GM18511 (cell line): ENCODE results near the gene TPPP2.

ENCODE experiments used
- ATAC-seq: cut with Tn5 transposase; IDR thresholded peaks from one replicate; pipeline ENCODE4 v1.9.1; 2021; ENCODE audit warnings: mild to moderate bottlenecking, moderate library complexity; ENCODE audit not compliant: unreplicated experiment

Gene TPPP2

DNA sequence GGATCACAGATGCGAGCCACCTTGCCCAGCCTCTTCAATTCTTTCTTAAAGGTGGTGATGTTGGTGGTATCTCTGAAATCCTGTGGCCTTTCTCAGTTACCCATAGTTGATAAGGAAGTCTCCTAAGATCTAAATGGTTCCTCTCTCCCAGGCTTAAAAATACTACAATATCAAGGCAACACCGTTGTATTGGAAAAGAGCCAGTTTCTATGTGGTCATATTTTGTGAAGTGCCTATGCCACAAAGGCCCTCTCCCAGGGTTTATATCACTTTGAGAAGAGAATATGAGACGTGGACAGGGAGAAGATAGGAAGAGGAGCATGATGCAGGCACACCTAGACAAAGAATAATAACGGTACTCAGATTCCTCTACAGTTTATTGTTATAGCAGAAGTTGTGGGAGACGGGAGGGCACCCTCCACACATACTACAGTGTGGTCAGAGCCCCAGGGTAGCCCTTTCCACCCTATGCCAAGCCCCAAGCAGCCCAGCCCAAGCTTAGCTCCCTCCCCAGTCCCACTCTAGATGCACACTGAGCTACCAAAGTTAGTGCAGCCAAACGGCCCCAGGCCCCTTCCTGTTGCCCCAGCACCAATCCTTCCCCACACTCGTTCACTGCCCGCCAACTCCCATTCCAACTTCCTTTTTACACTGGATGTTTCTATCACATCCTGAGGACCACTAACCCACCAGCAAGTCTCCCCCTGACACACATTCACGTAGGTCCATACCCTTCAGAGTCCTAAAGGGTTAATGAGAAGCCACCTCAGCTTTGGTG lies 13.4 kb upstream of the TPPP2 start:
- ATAC-seq: no peak

DNA sequence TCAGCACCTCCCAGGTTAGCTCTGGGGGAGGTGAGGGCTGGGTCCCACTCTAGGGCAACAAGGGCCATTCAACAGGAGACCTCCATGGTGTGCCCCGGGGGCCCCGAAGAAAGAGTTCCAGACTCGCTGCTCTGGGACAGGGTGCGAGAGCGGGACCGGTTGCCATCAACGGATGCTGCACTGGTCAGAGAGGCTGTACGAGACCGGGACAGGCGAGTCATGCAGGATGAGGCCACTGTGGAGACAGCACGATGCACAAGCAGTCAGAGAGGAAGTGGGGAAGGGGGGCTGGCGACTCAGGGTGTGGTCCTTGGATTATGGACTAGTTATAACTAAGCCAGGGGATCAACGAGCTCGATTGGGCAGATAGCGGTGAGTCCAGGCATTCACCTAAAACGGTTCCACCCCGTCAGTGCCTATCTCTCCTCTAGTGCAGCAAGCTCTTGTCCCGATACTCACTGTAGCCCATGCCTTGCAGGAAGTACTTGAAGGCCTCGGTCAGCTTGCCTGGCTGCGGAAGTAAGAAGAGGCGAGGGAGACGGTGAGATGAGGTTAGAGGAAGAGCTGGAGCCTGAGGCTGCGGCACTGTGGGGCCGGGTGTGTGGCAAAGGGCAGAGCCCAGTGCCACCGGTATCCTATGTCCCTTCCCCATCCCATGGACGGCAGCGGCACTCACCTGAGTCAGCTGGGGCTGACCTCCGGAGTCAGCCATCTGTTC lies 12.3 kb upstream of the TPPP2 start:
- ATAC-seq: no peak

DNA sequence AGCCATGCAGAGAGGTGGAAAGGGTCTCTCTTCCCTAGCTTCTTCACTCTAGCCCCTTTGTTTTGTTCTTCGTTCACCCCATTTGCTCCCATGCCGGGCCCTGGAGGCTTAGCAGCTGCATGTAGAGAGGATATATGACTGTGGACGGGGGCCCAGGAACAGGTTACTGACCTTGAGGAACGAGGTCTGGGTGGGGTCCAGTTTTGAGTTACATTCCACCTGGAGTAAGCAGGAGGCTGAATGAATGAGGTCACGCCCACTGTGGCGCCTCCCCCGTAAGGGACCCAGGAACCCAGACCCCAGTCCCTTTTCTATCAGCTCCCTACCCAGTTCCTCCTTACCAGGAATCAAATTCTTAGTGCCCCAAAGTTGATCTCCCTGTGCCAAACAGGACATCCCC lies 11.7 kb upstream of the TPPP2 start:
- ATAC-seq: no peak

DNA sequence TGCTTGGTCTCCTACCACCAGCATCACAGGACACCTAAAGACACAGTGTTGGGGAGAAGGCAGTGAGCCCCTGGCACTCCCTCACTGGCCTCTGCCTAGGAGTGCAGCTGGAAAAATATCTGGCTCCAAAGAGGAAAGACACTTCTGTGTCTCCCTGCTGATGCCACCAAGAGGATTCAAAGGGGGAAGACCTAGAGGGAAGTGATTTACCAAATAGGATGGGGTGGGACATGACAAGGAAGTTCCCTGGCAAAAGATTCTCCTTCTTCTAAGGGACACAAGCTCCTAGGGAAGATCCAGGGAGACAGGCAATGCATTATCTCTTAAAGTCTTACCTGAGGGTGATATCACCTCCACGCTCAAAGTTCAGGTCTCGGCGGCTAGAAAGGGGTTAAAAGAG lies 11.2 kb upstream of the TPPP2 start:
- no peak for ATAC-seq

DNA sequence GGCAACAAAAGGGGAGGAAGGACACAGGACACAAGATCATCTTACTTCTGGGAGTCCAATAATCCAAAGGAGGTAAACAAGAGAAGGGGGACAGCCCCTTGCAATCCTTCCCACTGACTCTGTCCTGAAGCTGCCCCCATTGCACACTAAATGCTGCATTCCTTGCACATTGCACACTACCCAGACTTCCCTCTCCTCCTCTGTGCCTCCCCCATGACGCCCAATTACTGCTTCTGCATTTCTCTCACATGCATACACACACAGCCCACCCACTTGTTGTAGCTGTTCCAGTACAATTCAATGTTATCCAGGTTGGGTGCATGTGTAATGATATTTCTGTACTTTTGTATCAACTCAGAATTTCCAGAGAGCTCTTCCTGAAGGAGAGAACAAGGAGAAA lies 10.7 kb upstream of the TPPP2 start:
- ATAC-seq: no peak

DNA sequence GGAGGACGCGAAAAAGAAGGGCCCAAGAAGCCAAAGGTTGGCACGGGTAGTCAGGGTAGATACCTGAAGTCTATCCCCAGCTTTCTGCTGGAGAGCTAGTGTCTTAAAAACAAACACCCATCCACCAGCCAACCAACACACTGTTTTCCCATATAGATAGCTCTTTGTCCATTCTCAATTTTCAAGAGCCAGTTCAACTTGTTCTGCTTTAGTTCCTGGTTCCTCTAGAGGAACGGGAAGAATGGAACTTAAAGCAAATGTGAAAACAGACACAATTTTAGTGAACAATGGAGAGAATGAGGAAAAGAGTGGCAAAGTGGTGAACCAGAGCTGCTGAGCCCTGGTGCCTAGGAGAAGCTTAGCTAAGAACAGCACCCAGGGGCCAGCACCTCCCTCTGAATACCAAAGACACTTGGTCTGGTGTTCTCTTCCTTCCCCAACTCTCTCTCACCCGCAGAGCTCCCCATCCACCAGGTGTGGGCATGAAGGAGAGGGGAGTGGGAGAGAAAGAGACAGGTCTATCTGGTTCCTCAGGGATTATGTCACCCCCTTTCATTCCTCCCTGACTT lies 9.0 kb upstream of the TPPP2 start:
- no peak for ATAC-seq

DNA sequence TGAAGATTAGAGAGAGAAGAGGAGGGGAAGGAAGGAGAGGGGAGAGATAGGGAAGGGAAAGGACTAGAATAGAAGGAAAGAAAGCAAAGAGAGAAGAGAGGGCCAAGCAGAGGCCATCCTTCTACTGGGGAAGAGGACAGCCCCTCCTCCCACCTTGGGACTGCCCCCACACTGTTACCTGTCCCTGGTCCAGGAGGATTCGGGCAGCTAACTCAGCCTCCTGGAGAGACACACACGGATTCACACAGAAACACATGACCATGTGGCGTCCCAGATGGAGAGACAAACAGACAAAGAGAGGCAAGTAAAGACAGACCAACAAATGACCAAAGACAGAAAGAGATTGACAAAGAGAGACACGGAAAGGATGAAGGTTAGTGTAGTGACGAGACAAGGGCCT lies 7.3 kb upstream of the TPPP2 start:
- ATAC-seq: no peak

DNA sequence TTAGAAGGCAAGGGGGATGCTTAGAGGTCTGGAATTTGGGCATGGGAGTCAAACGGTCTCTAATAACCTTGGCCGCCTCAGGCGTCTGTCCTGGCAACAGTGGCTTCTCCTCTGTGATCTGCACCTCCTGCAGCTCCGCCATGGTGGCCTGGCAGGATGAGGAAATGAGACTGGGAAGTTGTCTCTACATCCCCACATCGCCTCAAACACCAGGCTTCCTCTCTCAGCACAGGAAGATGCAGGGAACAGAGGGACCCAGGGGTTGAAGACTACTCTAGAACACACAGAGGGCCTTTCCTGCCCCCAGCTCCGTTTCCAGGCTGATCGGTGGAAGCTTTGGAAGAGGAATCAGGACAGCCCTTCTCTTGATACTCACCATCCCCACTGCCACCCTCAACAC lies 6.8 kb upstream of the TPPP2 start:
- no peak for ATAC-seq

DNA sequence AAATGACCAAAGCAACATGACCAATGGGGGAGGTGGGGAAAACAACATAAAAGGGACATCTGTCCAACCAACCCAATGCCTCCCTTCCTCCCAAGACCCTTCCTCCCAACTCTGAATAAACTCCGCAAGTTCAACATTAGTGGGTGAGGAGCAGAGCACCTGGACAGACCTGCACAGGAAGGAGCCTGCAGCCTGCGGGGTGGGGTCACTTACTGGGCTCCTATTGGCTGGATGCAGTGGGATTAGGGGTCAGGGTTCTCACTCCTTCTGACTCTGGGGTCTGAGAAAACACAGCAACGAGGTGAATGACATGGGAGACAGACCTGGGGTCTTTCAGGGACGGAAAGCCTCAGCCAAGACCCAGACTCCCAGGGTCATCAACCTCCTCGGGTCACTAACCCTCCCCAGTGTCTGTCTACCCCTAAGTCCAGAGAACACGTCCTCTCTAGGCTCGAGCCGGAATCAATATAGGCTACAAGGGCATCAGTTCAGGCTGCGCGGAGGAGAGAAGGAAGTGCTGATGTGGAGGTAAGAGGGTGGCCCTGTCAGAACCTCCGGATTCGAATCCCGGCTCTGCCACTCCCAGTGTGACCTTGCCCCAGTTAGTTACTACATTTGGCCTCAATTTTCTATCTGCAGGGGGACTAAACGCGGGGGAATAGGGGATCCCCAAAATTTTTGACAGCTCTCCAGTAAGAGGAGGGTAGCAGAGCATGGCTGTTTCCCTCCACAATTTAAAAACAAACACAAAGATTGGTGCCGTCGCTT lies 6.0 kb upstream of the TPPP2 start:
- no peak for ATAC-seq

DNA sequence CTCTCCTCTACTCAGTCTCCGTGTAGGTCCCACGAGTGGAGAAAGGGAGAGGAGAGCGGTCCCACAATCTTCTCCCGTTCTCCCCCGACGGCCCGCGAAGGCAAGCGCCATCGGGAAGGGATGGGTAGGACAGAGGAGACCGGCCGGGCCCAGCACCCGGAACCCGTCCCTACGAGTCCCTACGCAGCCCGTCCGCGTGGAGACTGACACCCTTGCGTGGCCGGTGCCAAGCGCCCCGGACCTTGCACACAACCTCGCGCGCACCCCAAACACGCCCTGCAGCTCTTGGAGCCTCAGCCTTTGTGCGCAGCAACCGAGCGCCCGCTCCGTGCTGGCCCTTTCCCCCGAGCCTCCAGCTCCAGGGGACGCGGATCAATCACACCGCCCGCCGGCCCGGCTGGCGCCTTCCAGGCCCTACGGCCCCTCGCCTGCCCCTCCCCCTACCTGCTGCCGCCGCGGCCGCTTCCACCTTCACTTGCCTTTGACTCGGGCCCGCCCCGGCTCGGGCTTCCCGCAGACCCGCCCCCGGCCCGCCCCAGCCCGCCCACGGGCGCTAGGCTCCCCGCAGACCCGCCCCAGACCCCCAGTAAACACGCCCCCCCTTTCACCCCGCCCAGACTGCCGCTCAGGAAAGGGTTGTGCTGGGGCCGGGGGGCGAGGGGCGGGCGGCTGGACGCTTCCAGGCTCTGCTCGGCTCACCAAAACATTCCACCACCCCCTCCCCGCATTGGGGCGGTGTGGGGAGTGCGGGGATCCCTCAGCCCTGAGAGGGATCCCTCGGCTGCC lies 5.2 kb upstream of the TPPP2 start, which contains the start of gene NDRG2:
Gene NDRG2 (minus strand): TSS at position 477 of the 786 bp plus-strand sequence. CDS start 1,746 bp downstream, outside the sequence.
- no peak for ATAC-seq

DNA sequence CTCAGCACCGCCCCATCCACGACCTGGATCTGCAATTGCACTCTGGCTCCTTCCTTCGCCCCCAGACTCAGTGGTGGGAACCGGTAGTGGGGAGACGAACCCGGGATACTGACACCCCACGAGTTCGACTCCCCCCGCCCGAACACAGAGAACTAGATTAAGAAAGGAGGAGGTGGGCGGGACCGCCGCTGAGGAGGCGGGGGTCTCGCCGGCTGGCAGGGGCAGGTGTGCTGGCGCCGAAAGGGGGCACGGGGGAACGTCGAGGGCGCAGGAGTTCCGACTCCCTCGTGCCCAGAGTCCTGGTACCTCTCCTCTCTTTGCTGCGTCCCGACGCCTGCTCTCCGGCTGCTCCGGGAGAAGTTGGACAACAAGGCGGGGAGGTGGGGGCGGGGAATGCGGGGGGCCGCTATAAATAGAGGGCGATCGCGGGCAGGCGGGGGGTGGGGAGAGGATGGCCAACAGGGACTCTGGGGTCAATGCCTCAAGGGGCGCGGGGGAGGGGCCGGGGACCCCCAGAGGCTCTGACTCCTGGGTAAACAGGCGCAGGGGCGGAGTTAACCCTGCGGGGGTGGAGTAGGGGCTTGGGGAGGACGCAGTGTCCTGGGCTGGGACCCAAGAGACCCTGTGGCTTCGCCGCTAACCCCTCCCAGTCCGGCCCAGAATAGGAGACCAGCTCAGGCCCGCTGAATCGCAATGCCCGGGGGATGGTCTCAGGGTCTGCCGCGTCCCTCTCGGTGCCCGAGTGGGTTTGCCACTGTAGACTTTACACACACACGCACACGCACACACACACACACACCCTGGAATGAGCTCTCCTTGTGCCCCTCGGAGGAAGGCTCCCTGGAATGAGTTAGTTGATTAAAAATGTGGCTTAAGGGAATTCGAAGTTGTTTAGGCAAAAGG lies 4.4 kb upstream of the TPPP2 start:
- no peak for ATAC-seq

DNA sequence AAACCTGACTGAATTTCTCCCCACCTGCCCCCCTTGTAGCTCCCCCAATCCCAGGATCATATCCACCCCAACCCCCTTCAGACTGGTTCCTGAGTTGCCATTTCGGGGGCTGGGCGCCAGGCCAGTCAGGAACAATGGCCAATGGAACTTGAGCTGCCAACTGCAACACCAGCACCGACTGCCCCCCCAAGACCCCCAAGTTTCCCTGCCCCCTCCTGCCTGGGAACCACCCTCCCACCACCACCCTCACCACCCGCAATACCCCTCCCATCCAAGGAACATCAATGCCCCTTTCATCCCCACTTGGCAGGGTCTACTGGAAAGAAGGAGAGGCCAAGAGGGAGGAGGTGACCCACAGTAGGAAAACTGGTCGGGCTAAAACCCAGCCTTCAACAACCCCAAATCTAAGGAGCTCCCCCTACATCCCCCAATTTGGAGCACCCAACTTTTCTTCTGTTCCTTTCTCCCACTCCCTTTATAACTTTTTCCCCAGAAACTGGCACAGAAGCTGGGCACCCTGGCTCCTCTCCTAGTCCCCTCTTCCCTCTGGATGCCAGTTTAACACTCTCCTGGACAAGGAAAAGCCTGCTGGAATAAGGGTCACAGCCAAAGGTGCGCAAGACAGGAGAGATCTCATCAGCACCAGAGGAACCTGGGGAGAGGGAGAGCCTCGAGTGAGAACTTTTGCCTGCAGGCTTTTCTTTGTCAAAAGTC lies 3.6 kb upstream of the TPPP2 start:
- no peak for ATAC-seq

DNA sequence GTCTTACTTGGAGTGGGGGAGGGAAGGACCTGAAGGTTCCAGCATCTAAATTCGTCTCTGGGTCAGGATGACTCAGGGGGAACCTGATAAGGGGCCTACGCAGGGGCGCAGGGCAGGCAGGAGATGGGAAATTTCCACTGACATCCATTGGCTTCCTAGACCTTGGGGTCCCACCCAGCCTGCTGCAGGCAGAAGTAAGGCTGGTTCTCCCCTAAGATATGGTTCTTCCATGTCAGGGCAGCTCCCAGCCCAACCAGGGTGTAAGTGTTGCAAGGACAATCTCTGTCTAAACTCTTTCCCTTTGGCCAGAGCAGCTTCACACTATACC lies 3.1 kb upstream of the TPPP2 start:
- no peak for ATAC-seq

DNA sequence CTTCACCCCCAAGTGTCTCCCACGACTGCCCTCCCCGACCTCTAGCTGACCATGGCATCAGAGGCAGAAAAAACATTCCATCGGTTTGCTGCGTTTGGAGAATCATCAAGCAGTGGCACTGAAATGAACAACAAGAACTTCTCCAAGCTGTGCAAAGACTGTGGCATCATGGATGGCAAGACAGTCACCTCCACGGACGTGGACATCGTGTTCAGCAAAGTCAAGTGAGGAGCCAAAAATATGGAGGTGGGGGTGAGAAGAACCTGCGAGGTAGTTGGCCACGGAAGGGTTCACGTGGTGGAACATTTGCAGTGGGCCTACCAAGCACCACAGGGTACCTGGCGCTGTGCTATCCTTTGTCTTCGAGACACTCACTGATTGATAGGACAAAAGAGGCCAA lies 514 bp downstream of the TPPP2 start:
- no peak for ATAC-seq

DNA sequence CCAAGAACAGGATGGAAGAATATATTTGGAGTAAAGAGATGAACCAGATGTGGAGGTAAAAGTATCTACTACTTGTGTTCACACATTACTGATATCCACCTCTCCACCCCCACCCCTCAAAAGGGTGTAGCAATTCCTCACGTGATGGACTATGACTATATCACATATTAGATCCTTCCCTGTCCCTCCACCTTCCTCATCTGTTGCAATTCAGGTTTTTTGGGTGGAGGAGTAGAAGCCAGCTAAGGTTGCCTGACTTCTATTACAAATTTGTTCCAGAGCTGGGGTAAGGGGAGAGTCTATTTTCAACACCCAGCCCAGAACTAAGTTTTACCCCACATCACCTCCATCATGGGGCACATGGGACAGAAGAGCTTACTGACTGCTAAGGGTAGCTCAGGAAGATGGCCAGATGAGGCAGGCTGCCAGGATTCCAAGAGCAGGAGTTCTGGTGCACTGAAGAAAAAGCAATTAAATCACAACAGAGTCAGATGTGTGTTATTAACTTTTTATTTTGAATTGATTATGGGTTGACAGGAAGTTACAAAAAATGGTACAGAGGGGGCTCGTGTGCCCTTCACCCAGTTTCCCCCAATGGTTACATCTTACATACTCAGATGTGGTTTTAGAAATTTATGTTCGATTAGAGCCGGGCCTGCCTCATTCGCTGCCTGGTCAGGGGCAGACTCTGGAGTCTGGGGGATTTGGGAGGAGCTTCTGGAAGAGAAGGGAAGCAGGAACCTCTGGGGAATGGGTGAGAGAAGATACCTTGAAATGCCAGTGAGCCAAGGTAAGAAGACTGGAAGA lies 2.5 kb downstream of the TPPP2 start:
- no peak for ATAC-seq

DNA sequence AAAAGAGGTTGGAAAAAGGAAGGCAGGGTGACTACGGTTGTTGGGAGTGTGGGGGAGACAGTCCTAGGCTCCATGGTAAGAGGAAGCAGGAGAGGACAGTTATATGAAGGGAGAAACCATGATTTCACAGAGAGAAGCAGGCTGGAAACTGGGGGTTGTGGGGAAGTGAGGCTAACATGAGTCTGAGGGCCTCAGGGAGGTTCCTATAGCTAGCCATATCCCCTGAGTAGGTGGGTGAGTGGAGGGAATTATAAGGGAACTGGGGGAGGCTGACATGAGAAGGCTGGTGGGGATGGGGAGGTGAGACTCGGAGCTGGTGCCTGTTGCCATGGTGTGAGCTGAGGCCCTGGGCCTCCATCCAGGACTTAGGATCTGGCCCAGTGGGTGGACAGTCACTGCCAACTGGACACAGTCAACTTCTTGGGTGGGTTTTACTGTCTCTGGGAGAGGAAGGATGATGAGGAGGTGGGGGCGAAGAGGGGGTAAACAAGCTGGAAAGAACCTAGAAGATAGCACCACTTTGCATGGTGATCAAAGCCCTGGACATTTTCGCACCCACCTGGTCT lies 3.2 kb downstream of the TPPP2 start:
- ATAC-seq: no peak

DNA sequence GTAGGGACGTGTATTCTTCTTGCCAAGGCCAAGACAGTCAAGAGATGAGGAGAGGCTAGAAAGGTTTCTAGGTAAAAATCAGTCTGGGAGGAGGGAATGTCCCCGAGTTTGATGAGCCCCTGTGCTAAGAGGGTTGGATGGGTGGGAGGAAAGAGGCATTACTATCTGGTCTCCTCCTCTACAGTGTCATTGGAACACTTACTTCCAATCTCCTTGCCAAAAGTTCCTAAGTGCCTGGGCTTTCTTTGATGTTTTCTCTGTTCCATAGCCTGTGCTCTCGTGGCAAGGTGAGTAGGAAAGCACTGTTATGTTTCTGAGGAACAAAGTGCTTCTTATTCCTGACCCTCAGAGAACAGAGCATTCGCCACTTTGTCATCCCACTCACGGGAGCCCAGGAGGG lies 4.7 kb downstream of the TPPP2 start, which contains the start of gene RNASE13:
Gene RNASE13 (minus strand): TSS at position 101 of the 400 bp plus-strand sequence. CDS start 519 bp downstream, outside the sequence.
- no peak for ATAC-seq

DNA sequence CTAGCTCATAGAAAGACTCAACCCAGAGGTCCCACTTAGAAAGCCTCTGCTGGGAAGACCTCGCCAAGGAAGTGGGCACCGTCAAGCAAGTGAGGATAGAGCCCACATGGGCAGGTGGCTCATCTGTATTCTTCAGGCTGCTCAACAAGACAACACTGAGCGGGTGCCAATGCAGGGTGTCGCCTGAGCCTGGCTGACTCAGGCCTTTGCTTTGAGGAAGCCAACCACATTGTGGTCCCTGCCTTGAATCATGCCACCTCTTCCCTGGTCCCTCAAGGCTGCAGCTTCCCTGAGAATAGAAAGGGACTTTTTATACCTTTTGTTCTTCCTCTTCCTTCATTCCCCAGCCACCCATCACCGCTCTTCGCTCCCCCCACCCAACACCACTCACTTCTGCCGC lies 6.7 kb downstream of the TPPP2 start:
- no peak for ATAC-seq
